ENCODE results near the gene TMEM123. TPM values are rescaled to one million over a fixed set of nuclear protein-coding genes. Genes with fewer than 3 reads are reported as not detected.

Gene TMEM123
- total RNA-seq, 2 donors from 2014 or later: 80.5 to 89.0 TPM

GRCh38 chr11:102408339-102408738 lies 44.2 kb downstream of the TMEM123 start:
- intact Hi-C loops (cut with DNase I): no loop called here
- DNase-seq (no peak), ATAC-seq (no peak)

GRCh38 chr11:102407901-102408300 lies 44.7 kb downstream of the TMEM123 start:
- ATAC-seq (no peak), DNase-seq (no peak)
- intact Hi-C loops (cut with DNase I): no loop called here

- intact Hi-C loops (cut with DNase I): no loop called here
- DNase-seq: no peak
- ATAC-seq: no peak
Observed at GRCh38 chr11:102406099-102406498, 46.5 kb downstream of the TMEM123 start.

GRCh38 chr11:102405501-102405900 lies 47.1 kb downstream of the TMEM123 start:
- intact Hi-C loops (cut with DNase I): no loop called here

GRCh38 chr11:102402548-102402947 lies 50.0 kb downstream of the TMEM123 start:
- intact Hi-C loops (cut with DNase I): loop anchor here in 1 of 2 donors (5.0 kb wide), 1 partner anchor 50 kb away; the partner anchor contains the start of gene TMEM123
- DNase-seq (no peak), ATAC-seq (no peak)

More at GRCh38 chr11:102405501-102405900, 47.1 kb downstream of the TMEM123 start:
- DNase-seq: no peak
- no peak for ATAC-seq

- DNase-seq: no peak
- intact Hi-C loops (cut with DNase I): loop anchor here in 1 of 2 donors (5.0 kb wide), 1 partner anchor 50 kb away; the partner anchor contains the start of gene TMEM123
- no peak for ATAC-seq
Observed at GRCh38 chr11:102401905-102402304, 50.7 kb downstream of the TMEM123 start.

GRCh38 chr11:102400603-102401002 lies 52.0 kb downstream of the TMEM123 start:
- DNase-seq (no peak), ATAC-seq (no peak)
- intact Hi-C loops (cut with DNase I): loop anchor here in 1 of 2 donors (5.0 kb wide), 1 partner anchor 52 kb away; the partner anchor contains the start of gene TMEM123

GRCh38 chr11:102399189-102399588 lies 53.4 kb downstream of the TMEM123 start:
- intact Hi-C loops (cut with DNase I): no loop called here
- DNase-seq: no peak
- no peak for ATAC-seq

GRCh38 chr11:102398297-102398696 lies 54.3 kb downstream of the TMEM123 start:
- DNase-seq: no peak
- no peak for ATAC-seq
- intact Hi-C loops (cut with DNase I): no loop called here

- ATAC-seq: no peak
- intact Hi-C loops (cut with DNase I): no loop called here
- DNase-seq: no peak
Observed at GRCh38 chr11:102396708-102397563, 55.6 kb downstream of the TMEM123 start.

- intact Hi-C loops (cut with DNase I): no loop called here
- ATAC-seq (no peak), DNase-seq (no peak)
Observed at GRCh38 chr11:102395720-102396393, 56.7 kb downstream of the TMEM123 start.

- ATAC-seq: no peak
- intact Hi-C loops (cut with DNase I): loop anchor here in 1 of 2 donors (5.0 kb wide), 1 partner anchor 104 kb away; no protein-coding TSS in a partner anchor
- DNase-seq: no peak
Observed at GRCh38 chr11:102393272-102393730, 59.3 kb downstream of the TMEM123 start.

- intact Hi-C loops (cut with DNase I): loop anchor here in 1 of 2 donors (5.0 kb wide), 1 partner anchor 106 kb away; no protein-coding TSS in a partner anchor
- no peak for DNase-seq
- ATAC-seq: peak; percentile 3 to 6
Observed at GRCh38 chr11:102391549-102392237, 60.9 kb downstream of the TMEM123 start.

- peak; percentile 83 to 86 for ATAC-seq
- intact Hi-C loops (cut with DNase I): loop anchor here in 1 of 2 donors (5.0 kb wide), 1 partner anchor 106 kb away; no protein-coding TSS in a partner anchor
- peak; percentile 63 for DNase-seq
Observed at GRCh38 chr11:102390667-102391465, 61.7 kb downstream of the TMEM123 start.

GRCh38 chr11:102389253-102389652 lies 63.3 kb downstream of the TMEM123 start:
- intact Hi-C loops (cut with DNase I): no loop called here
- DNase-seq: no peak
- ATAC-seq: no peak

- intact Hi-C loops (cut with DNase I): no loop called here
Observed at GRCh38 chr11:102387043-102387781, 65.4 kb downstream of the TMEM123 start.

GRCh38 chr11:102386136-102386734 lies 66.3 kb downstream of the TMEM123 start:
- ATAC-seq: no peak
- no peak for DNase-seq
- intact Hi-C loops (cut with DNase I): no loop called here

More at GRCh38 chr11:102387043-102387781, 65.4 kb downstream of the TMEM123 start:
- ATAC-seq: no peak
- no peak for DNase-seq

All from left cardiac atrium (tissue), 4 donors.